Left renal cortex interstitium (tissue), 4 donors: ENCODE results near the gene CBARP. TPM values are rescaled to one million over a fixed set of nuclear protein-coding genes. Genes with fewer than 3 reads are reported as not detected.
A peak's percentile ranks its signal among the peaks of the same experiment; 100 is the strongest.

Experiments used
- DNase-seq, 4 donors: peaks; one replicate each; pipeline ENCODE4 v3.0.0-alpha.2; 2013; ENCODE audit warnings: low read depth in 4 of 4, low spot score in 2 of 4, missing footprints in 1 of 4
- polyA plus RNA-seq, 4 donors: library from polyadenylated mRNA; unstranded; fragments of 120-200 nt; gene quantifications; one replicate each; pipeline ENCODE4 v1.2.1, GENCODE V29; 2013; ENCODE audit not compliant: insufficient read length in 4 of 4

Gene CBARP
- polyA plus RNA-seq, 4 donors = 1.1 to 5.9 (median 3.5) TPM

DNA sequence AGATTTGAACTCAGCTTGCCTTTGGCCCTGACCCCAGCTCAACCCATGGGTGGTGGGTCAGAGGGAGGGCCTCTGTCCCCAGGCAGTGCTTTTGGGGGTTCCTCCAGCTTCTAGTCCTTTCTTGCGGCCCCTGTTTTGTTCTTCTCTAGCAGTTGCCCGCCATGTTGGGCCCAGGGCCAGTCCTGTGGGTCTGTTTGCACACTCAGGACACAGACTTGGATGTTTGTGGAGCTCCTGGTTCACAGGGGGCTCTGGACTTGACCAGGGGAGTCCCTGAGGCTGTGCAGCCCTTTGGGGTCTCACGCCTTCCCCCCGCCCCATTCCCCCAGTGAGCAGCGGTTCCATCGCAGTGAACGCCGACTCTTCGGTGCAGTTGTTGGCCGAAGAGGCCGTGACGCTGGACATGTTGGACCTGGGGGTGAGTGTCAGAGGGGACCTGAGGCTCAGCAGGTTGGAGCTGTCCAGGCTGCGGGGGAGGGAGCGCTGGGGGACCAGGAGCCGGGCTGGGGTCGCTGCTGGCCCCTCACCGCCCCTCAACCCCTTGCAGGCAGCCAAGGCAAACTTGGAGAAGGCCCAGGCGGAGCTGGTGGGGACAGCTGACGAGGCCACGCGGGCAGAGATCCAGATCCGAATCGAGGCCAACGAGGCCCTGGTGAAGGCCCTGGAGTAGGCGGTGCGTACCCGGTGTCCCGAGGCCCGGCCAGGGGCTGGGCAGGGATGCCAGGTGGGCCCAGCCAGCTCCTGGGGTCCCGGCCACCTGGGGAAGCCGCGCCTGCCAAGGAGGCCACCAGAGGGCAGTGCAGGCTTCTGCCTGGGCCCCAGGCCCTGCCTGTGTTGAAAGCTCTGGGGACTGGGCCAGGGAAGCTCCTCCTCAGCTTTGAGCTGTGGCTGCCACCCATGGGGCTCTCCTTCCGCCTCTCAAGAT lies 6.2 kb upstream of the CBARP start:
- no peak for DNase-seq

DNA sequence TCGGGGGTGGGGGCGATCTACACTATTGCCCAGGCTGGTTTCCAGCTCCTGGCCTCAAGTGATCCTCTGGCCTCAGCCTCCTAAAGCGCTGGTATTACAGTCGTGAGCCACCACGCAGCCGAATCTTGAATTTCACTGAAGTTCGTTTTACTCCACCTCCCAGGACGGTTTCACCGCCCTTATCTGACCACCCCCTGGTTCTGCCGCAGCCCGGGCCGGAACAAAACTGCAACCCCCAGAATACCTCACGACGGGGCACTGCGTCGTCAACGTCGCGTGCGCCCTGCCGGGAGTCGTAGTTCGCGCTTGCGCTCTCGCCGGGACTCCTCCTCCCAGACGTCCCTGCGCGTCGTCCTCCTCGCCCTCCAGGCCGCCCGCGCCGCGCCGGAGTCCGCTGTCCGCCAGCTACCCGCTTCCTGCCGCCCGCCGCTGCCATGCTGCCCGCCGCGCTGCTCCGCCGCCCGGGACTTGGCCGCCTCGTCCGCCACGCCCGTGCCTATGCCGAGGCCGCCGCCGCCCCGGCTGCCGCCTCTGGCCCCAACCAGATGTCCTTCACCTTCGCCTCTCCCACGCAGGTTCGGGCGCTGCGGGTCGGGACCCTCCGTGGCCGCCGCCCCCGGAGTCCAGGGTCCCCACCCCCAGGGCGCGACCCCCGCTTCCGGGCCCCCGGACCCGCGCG lies 3.8 kb upstream of the CBARP start, which contains the start of gene ATP5F1D:
Gene ATP5F1D (plus strand): TSS at position 335 of the 679 bp plus-strand sequence. CDS start 100 bp downstream, at position 435.
- DNase-seq = peak in 2 of 4 donors; percentile 82 to 89

DNA sequence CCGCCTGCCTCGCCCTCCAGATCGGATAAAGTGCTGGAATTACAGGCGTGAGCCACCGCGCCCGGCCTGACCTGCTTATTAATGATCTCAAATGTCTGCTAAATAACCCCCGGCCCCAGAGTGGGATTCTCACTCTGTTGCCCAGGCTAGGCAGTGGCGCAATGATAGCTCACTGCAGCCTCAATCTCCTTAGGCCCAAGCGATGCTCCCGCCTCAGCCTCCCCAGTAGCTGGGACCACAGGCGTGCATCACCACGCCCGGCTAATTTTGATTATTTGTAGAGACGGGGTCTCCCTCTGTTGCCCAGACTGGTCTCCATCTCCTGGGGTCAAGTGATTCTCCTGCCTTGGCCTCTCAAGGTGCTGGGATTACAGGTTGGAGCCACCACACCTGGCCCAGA lies 3.1 kb upstream of the CBARP start:
- DNase-seq = no peak

DNA sequence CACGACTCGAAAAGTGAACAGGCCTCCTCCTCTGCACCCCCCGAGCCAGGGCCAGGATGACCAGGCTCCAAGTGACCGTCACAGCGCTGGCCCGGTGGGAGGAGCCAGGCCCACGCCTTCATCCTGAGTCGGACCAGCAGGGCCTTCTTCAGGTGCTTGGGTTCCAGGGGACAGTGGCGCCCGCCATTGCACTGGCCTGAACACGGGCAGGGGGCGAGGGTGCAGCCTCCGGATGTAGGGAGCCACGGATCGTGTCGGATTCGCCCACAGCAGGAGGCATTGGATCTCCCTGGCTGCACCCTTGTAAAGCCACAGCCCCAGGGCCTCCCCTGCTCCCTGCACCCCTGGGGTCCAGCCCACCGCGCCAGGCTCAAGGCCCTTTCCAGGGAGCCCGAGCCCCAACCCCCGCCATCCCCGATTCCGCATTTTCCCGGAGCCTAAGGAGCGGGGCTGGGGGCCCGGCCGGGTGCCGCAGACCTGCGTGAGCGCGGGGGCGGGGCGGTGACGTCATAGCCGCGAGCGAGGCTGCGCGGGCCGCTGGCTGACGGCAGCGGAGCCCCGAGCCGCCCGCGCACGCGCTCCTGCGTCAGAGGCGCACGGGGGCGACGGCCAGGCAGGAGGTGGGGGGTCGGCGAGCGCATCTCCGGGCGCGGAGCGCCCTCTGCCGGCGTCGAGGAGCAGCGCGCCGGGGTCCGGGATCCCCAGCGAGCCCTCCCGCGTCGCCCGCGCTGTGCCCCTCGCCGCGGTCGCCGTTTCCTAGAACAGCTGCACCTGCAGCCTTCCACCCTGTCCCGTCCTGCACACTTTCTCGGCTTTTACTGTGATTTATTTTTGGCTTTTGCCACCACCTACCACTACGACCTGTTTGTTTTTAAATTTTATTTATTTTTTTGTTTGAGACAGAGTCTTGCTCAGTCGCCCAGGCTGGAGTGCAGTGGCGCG lies 2.3 kb upstream of the CBARP start:
- DNase-seq = peak in 1 of 4 donors; percentile 80

DNA sequence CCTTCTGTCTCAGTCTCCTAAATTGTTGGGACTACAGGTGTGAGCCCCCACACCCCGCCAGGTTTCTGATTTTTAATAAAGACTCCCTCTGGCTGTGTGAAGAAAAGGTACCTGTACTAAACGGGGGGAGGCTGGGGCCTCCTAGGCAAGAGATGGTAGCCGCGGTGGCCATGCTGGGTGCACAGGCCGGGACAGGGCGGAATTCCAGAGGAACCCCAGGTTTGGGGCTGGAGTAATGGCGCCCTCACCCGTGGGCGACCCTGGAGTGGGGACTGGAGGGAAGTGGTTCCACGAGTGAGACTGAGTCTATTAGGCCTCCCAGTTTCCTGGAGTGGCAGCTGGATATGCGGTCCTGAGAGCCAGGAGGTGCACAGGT lies 1.6 kb upstream of the CBARP start:
- DNase-seq = no peak

DNA sequence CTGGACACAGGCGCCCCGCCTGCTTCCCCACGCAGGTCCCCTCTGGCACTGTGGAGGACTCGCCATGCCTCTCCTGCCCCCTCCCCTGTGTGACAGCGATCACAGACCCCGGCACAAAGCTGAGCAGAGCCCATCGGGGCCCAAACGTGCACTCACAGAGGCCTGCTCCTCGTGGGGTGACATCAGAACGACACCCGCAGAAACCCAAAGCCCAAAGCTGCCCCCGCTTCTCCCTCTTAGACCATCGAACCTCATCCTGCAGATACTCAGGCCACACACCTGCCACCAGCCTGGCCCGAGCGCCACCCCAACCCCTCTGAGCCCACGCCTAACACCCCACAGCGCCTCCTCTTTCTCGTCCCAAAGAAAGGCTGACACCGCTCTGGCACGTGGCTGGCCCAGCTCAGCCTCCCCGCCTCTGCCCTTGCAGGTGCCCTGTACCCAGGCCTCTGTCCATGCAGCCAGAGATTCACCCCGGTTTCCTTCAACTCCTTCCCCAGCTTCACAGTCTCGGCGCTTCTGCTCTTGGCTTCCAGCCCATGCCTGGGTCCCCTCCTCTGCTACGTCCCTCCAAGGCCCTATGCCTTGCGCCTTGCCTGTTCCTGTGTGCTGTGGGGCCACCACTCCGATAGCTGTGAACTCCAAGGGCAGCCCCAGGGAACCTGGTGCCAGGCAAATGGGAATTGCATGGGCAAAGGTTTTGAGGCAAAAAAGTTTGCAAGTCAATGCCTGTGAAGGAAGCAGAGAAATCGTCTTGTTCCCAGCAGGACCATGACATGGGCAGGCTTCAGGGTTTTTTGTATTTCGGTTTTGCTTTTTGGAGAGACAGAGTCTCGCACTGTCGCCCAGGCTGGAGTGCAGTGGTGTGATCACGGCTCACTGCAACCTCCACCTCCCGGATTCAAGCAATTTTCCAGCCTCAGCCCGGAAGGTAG lies 831 bp upstream of the CBARP start:
- no peak for DNase-seq

DNA sequence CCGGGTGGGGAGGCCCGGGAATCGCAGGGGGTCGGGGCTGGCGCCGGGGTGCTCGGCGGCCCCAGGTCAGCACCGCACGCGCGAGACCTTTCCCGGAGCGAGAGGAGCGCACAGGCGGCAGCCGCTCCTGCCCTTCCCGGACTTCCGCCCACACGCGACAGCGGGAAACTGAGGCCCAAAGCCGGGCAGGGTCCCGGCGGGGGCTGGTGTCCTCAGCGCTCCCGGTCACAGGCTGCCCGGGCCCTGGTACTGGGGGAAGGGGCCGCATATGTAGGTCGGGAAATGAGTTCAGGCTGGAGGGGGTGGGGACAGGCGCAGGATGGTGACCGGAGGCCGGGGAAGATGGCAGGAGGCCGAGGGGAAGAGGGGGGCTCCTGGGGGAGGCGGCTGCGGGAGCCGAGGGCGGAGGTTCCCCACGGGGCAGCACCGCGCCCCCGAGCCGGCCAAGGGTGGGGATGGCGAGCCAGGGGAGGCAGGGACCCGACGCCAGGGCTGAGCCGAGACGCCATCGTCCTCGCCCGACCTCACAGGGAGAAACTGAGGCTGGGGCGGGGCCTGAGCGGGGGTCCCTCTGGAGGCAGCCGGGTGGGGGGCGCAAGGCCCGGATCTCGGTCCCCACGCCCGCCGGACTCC lies 662 bp downstream of the CBARP start:
- no peak for DNase-seq

DNA sequence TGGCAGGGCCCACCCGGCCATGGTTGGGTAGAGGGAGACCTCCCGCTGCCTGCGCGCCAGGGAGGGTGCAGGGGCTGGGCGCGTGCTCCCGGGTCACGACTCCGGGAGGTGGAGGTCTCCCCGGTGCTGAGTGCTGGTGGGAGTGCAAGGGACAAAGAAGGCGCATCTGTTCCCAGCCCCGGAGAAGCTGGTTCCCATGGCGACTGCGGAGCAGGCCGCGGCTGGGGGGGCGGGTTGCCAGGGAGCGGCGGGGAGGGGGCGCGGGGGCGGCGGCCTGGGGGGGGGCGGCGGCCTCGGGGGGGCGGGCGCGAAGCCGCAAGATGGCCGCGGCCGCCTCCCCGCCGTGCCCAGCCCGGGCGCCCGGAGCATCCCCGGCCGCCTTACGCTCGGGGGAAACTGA lies 1.2 kb downstream of the CBARP start:
- no peak for DNase-seq

DNA sequence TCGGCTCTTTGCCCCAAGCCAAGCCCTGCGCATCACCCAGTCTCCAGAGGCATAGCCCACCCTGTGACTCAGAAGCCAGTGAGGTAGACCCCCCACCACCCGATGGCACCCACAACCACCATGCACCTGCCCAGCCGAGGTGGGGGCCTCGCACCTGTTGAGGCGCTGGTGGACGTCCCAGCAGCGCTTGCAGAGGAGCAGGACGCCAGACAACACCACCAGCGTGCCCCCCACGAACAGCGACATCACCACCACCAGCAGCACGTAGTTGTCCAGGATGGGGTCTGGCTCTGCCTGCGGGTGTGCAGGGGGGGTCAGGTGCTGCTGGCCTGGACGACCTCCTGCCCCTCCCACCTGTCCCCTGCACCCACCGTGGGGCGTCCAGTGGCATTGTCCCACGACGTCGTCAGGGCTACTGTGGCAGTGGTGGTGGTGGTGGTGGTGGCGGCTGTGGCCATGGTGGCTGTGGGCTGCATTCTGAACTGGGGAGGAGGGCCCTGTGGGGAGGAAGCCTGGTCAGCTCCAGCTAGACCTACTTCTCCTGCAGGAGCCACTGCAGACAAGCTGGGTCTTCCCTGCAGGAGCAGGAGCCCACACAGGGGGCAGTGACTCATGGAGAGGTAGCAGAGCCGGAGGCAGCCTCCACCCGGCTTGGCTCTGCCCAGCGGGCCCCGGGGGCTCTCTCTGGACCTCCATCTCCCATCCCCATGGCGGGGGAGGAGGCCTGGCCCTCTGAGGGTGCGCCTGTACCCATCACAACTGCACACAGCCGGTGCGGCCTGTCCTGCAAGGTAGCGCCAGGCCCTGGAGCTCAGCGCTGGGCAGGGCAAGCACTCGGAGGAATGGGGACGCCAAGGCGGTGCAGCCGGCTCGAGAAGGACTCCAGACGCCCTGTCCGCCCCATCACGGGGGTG lies 1.9 kb downstream of the CBARP start:
- DNase-seq = no peak

DNA sequence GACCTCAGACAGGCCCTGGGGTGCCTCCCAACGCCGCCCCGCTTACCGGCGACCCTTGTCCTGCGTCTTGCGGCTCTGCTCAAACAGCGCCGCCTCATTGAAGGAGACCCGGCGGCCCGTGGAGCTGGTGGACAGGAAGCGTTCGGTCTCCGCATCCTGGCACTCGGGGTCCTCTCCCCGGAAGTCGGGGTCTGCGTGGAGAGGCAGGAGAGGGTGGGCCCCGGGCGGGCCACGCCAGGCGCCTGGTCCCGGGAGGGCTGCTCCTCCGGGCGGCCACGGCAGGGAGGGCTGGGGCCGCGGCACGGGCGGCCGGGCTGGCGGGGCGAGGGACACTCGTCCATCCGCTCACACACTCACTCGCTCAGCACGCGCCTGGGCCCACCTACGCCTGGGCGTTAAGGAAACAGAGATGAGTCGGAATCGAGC lies 2.8 kb downstream of the CBARP start:
- no peak for DNase-seq

DNA sequence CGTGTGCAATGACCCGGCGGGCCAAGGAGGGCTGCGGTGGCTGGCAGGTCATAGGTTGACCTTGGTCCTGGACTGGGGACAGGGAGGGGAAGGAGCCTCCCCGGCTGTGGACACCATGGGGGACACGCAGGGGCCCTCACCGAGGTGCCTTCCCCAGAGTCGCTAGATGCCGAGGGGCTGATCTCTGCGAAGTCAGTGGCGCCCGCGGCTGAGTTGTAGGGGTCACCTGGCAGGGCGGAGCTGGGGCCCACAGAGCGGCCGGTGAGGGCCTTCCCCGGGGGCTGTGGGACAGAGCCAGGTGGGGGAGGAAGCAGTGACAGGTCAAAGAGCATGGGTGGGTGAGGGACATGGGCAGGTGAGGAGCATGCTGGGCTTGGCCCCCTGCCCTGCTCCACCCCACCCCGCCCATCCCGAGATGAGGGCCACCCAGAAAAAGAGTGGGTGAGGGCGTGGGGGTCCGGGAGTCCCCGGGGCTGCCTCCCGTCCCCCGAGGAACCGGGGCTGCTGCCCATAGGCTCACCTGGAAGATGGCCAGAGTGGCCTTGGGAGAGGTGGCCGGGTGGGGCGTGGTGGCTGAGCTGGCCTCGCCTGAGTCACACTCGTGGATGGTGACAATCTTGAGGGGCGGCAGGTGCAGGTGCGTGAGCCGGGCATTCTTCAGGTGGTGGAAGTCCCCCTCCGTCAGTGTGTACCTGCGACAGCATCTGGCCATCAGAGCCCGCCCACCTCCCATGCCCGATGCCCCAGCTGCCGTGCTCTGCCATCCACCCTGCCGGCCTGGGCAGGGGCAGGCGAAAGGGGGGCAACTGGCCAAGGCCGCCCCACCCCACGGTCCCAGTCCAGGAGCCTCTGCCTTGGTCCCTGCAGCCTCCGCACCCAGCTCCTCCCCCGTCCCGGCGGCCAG lies 3.5 kb downstream of the CBARP start:
- DNase-seq = no peak

DNA sequence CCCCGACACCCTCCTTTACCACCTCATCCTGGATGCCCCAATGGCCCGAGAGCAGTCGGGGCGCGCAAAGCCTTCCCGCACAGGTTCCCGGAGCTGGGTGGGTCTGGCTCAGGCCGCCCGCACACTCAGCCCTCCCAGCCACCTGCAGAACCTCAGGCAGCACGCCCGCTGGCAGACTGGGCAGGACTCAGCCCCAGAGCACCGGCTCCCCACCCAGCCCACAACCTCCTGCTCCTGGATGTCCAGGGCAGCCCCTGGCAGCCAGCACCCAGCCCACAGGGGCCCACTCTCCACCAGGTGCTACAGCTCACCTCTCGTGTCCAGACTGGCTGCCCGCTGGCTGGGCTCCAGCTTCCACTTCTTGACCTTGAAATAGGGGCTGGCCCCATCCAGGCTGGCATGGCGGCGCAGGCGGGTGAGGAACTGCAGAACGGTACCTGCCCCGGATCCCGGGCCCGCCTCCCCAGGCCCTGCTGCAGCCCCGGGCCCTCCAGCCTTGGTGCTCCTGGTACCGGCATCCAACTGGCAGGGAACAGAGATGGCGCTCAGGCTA lies 4.6 kb downstream of the CBARP start:
- no peak for DNase-seq

DNA sequence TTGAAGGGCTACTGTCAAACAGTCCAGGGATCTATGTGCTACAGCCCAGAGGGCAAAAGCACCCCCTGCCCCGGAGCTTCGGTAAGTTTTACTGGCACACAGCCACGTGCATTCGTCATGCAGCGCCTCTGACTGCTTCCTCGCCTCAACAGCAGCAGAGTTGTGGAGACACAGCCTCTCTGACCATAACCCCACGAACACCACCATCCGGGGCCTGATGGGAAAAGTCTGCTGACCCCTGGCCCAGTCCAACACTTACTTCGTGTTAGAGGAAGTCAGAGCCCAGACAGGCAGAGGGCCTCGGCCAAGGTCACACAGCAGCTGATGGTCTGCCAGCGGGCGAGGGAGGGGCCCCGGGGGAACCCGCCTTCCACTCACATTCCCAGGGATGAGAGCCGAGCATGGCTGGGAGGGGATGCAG lies 5.1 kb downstream of the CBARP start:
- DNase-seq = no peak

DNA sequence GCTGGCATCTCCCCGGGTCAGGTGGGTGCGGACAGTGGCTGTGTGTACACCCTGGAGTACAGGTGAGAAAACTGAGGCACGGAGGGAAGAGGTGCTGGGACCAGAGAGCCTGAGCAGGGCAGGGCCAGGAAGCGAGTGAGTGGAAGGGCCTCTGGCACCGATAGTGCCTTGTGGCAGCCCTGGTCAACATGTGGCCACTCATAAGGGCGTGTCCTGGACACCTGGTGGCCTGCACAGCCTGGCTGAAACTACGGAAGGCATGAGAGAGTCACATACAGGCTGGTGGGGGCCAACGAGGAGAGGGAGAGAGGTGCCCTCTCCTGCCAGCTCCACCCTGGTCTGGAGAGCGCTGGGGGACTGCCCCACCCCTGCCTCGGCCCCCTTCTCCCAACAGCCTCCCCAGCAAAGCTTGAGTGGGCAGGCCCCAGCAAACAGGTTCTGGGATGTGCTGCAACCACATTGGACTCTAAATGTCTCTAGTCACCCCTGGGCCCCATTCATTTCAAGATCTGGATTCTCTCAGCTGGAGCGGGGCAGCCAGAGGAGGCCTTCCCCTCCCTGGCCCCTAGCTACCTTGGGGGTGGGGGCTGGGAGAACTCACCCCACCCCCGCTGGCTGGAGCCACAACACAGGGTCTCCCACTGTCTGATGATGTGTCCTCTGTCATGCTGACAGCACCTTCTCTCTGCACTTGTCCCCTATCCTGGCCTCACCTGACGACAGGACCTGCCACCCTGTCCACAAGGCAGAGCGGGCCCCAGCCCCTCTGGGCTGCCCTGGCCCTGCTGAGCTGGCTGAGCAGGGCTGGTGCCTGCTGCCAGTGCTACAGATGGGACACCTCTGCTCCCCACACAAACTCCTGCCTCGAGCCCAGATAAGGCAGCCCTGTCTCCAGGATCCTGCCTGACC lies 5.8 kb downstream of the CBARP start:
- DNase-seq = no peak

DNA sequence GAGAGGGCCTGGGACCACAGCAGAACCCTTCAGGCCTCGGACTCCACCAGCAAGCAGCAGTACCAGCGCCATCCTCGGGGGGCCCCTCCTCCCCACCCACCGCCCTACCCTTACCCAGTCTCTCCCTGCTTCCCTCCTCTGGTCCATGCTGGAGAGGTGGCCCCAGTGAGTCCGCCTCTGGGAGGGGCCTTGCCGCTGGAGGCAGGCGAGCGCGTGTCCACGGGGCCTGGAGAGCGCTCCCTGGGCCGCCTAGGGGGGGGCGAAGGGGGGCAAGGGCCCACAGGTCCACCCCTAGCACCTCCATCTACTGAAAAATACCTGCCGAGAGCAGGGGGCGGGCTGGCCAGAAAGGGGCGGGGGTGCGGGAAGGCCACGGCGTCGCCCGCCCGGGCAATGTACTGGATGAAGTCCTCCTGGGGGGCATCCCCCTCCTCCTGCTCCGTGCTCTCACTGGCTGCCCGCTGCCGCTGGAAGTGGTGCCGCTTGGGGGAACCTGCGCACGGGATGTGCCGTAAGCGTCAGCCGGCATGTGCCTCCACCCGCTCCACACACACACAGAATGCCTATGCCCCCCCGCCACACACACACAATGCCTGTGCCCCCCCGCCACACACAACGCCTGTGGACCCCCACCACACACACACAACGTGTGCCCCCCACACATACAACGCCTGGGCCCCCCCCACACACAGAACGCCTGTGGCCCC lies 6.9 kb downstream of the CBARP start:
- no peak for DNase-seq
